Measurements from ENCODE around the gene EYA2.

The EYA2 gene

GRCh38 chr20:46943861-46944591 is 49.4 kb downstream of the EYA2 start:
- no peaks in the 10 kb centered on the region for H3K9me3 ChIP-seq (ENCODE audit: control insufficient read depth, insufficient read depth, low read length)
- no peak overlapping the region for H3K9ac ChIP-seq (ENCODE audit: low read depth, low read length)
- no peaks in the 10 kb centered on the region for H3K36me3 ChIP-seq (ENCODE audit: insufficient read depth, low read length)
- H3K4me1 ChIP-seq (ENCODE audit: insufficient read depth, low read length) = peaks cover 12% of the 10 kb centered on the region

GRCh38 chr20:46945465-46945864 is 50.8 kb downstream of the EYA2 start:
- peaks cover 12% of the 10 kb centered on the region for H3K4me1 ChIP-seq (ENCODE audit: insufficient read depth, low read length)
- no peaks in the 10 kb centered on the region for H3K36me3 ChIP-seq (ENCODE audit: insufficient read depth, low read length)
- H3K9ac ChIP-seq (ENCODE audit: low read depth, low read length) = no peak overlapping the region
- H3K9me3 ChIP-seq (ENCODE audit: control insufficient read depth, insufficient read depth, low read length) = no peaks in the 10 kb centered on the region

GRCh38 chr20:46946181-46946624 is 51.6 kb downstream of the EYA2 start:
- peaks cover 12% of the 10 kb centered on the region for H3K4me1 ChIP-seq (ENCODE audit: insufficient read depth, low read length)
- H3K9ac ChIP-seq (ENCODE audit: low read depth, low read length) = no peak overlapping the region
- no peaks in the 10 kb centered on the region for H3K36me3 ChIP-seq (ENCODE audit: insufficient read depth, low read length)
- no peaks in the 10 kb centered on the region for H3K9me3 ChIP-seq (ENCODE audit: control insufficient read depth, insufficient read depth, low read length)

- H3K9ac ChIP-seq (ENCODE audit: low read depth, low read length) = no peak overlapping the region
- H3K4me1 ChIP-seq (ENCODE audit: insufficient read depth, low read length) = peaks cover 12% of the 10 kb centered on the region
- no peaks in the 10 kb centered on the region for H3K36me3 ChIP-seq (ENCODE audit: insufficient read depth, low read length)
- H3K9me3 ChIP-seq (ENCODE audit: control insufficient read depth, insufficient read depth, low read length) = no peaks in the 10 kb centered on the region
These were observed 52.2 kb downstream of the EYA2 start for GRCh38 chr20:46946796-46947195.

GRCh38 chr20:46948081-46948480 is 53.4 kb downstream of the EYA2 start:
- no peak overlapping the region for H3K9ac ChIP-seq (ENCODE audit: low read depth, low read length)
- H3K4me1 ChIP-seq (ENCODE audit: insufficient read depth, low read length) = peaks cover 12% of the 10 kb centered on the region
- no peaks in the 10 kb centered on the region for H3K36me3 ChIP-seq (ENCODE audit: insufficient read depth, low read length)
- H3K9me3 ChIP-seq (ENCODE audit: control insufficient read depth, insufficient read depth, low read length) = no peaks in the 10 kb centered on the region

- no peaks in the 10 kb centered on the region for H3K36me3 ChIP-seq (ENCODE audit: insufficient read depth, low read length)
- H3K9me3 ChIP-seq (ENCODE audit: control insufficient read depth, insufficient read depth, low read length) = 0 out of 2 replicates have a peak, but pooled peaks cover 5% of the 10 kb centered on the region
- H3K9ac ChIP-seq (ENCODE audit: low read depth, low read length) = no peak overlapping the region
- peaks cover 4% of the 10 kb centered on the region; the same call in 1 of the 2 replicates for H3K4me1 ChIP-seq (ENCODE audit: insufficient read depth, low read length)
These were observed 56.8 kb downstream of the EYA2 start for GRCh38 chr20:46951405-46951804.

- Histone ChIP-seq H3K9me3 (ENCODE audit: control insufficient read depth, insufficient read depth, low read length) (0 out of 2 replicates have a peak, but pooled peaks cover 6% of the 10 kb centered on the region), H3K4me1 (ENCODE audit: insufficient read depth, low read length) (peaks cover 4% of the 10 kb centered on the region; the same call in 1 of the 2 replicates), H3K36me3 (ENCODE audit: insufficient read depth, low read length) (no peaks in the 10 kb centered on the region)
These were observed 57.3 kb downstream of the EYA2 start for GRCh38 chr20:46951840-46952497.

GRCh38 chr20:46953596-46953995 is 59.0 kb downstream of the EYA2 start:
- H3K4me1 ChIP-seq (ENCODE audit: insufficient read depth, low read length) = peaks cover 4% of the 10 kb centered on the region; the same call in 1 of the 2 replicates
- no peaks in the 10 kb centered on the region for H3K36me3 ChIP-seq (ENCODE audit: insufficient read depth, low read length)
- peaks cover 8% of the 10 kb centered on the region; the same call in 1 of the 2 replicates for H3K9me3 ChIP-seq (ENCODE audit: control insufficient read depth, insufficient read depth, low read length)
- H3K9ac ChIP-seq (ENCODE audit: low read depth, low read length) = no peak overlapping the region

More at GRCh38 chr20:46951840-46952497, 57.3 kb downstream of the EYA2 start:
- no peak overlapping the region for H3K9ac ChIP-seq (ENCODE audit: low read depth, low read length)

GRCh38 chr20:46954490-46955038 is 59.9 kb downstream of the EYA2 start:
- Histone ChIP-seq H3K9me3 (ENCODE audit: control insufficient read depth, insufficient read depth, low read length) (peaks cover 8% of the 10 kb centered on the region; the same call in 1 of the 2 replicates), H3K4me1 (ENCODE audit: insufficient read depth, low read length) (peaks cover 4% of the 10 kb centered on the region; the same call in 1 of the 2 replicates), H3K36me3 (ENCODE audit: insufficient read depth, low read length) (no peaks in the 10 kb centered on the region), H3K9ac (ENCODE audit: low read depth, low read length) (no peak overlapping the region)

GRCh38 chr20:46955601-46956556 is 61.2 kb downstream of the EYA2 start:
- Histone ChIP-seq H3K9ac (ENCODE audit: low read depth, low read length) (no peak overlapping the region), H3K9me3 (ENCODE audit: control insufficient read depth, insufficient read depth, low read length) (peaks cover 8% of the 10 kb centered on the region; the same call in 1 of the 2 replicates), H3K36me3 (ENCODE audit: insufficient read depth, low read length) (no peaks in the 10 kb centered on the region), H3K4me1 (ENCODE audit: insufficient read depth, low read length) (peaks cover 4% of the 10 kb centered on the region; the same call in 1 of the 2 replicates)

GRCh38 chr20:46959081-46959692 is 64.5 kb downstream of the EYA2 start:
- Histone ChIP-seq H3K4me1 (ENCODE audit: insufficient read depth, low read length) (peaks cover 4% of the 10 kb centered on the region; the same call in 1 of the 2 replicates), H3K9ac (ENCODE audit: low read depth, low read length) (no peak overlapping the region), H3K9me3 (ENCODE audit: control insufficient read depth, insufficient read depth, low read length) (peaks cover 8% of the 10 kb centered on the region; the same call in 1 of the 2 replicates), H3K36me3 (ENCODE audit: insufficient read depth, low read length) (no peaks in the 10 kb centered on the region)

- Histone ChIP-seq H3K36me3 (ENCODE audit: insufficient read depth, low read length) (no peaks in the 10 kb centered on the region), H3K9me3 (ENCODE audit: control insufficient read depth, insufficient read depth, low read length) (peaks cover 8% of the 10 kb centered on the region; the same call in 1 of the 2 replicates), H3K9ac (ENCODE audit: low read depth, low read length) (no peak overlapping the region), H3K4me1 (ENCODE audit: insufficient read depth, low read length) (no peaks in the 10 kb centered on the region)
These were observed 65.2 kb downstream of the EYA2 start for GRCh38 chr20:46959821-46960220.

- peaks cover 8% of the 10 kb centered on the region; the same call in 1 of the 2 replicates for H3K9me3 ChIP-seq (ENCODE audit: control insufficient read depth, insufficient read depth, low read length)
- no peak overlapping the region for H3K9ac ChIP-seq (ENCODE audit: low read depth, low read length)
- H3K36me3 ChIP-seq (ENCODE audit: insufficient read depth, low read length) = no peaks in the 10 kb centered on the region
- H3K4me1 ChIP-seq (ENCODE audit: insufficient read depth, low read length) = no peaks in the 10 kb centered on the region
These were observed 65.9 kb downstream of the EYA2 start for GRCh38 chr20:46960536-46960935.
